ENCODE results near the gene PIBF1. TPM values are rescaled to one million over a fixed set of nuclear protein-coding genes. Genes with fewer than 3 reads are reported as not detected.

Gene PIBF1
- total RNA-seq, 2 experiments from 2014 or later = 30.0 to 32.0 TPM

- Mint-ChIP-seq H3K9me3 (peaks cover 2% of the 10 kb centered on the region), H3K4me1 (no peaks in the 10 kb centered on the region), H3K36me3 (ENCODE audit: low read depth) (peaks cover 21% of the 10 kb centered on the region), H3K27ac (no peak overlapping the region), H3K4me3 (no peak overlapping the region), H3K27me3 (no peaks in the 10 kb centered on the region)
- CTCF ChIA-PET = no interaction called here
- POLR2A ChIA-PET = interaction anchor here (0.7 kb wide), 1 partner anchor 101 kb away, joined by 5 read pairs; no protein-coding TSS in a partner anchor
- no peak for DNase-seq
Observed at GRCh38 chr13:72960114-72960513, 178.2 kb downstream of the PIBF1 start.

DNA sequence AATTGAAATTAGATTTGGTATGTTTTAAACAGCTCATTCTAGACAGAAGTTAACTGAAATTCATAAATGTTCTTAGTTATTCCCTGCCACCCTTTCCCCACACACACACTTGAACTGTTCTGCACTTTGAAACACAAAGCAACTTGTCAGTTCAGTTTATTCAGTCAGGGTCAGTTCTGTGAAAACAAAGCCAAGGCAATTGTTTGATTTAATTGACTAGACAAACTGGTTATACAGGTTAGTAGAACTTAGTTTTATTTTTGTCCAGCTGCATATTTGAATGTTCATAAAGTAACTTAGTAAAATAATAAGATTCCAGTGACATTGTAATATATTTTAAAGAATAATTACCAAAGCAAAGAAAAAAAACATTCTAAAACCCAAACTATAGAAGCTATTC is 178.6 kb downstream of the PIBF1 start:
- Mint-ChIP-seq H3K36me3 (ENCODE audit: low read depth) (peaks cover 23% of the 10 kb centered on the region), H3K4me3 (no peak overlapping the region), H3K27me3 (no peaks in the 10 kb centered on the region), H3K27ac (no peak overlapping the region), H3K4me1 (no peaks in the 10 kb centered on the region), H3K9me3 (peaks cover 2% of the 10 kb centered on the region)
- CTCF ChIA-PET = no interaction called here
- DNase-seq = no peak
- POLR2A ChIA-PET = interaction anchor here (0.7 kb wide), 1 partner anchor 100 kb away, joined by 5 read pairs; no protein-coding TSS in a partner anchor

DNA sequence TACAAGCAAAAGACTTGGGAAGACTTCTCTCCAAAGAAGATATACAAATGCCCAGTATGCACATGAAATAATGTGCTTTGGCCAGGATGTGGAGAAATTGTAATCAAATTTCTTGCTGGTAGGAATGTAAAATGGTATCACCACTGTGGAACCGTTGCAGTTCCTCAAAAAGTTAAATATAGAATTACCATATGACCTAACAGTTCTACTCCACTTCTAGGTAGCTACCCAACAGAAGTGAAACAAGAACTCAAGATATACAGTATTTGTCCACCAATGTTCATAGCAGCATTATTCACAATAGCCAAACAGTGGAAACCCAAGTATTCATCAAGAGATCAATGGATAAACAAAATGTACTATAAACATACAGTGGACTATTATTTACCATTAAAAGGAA is 181.8 kb downstream of the PIBF1 start:
- Mint-ChIP-seq H3K27me3 (no peaks in the 10 kb centered on the region), H3K9me3 (no peaks in the 10 kb centered on the region), H3K36me3 (ENCODE audit: low read depth) (peaks cover 9% of the 10 kb centered on the region), H3K4me3 (no peak overlapping the region), H3K27ac (no peak overlapping the region), H3K4me1 (no peaks in the 10 kb centered on the region)
- no peak for DNase-seq
- ChIA-PET POLR2A (no interaction called here), CTCF (no interaction called here)

GRCh38 chr13:72970301-72970880 is 188.5 kb downstream of the PIBF1 start:
- CTCF ChIA-PET = interaction anchor here (1.2 kb wide), 1 partner anchor 18 kb away, joined by 3 read pairs; no protein-coding TSS in a partner anchor
- H3K36me3 Mint-ChIP-seq (ENCODE audit: low read depth) = peaks cover 7% of the 10 kb centered on the region
- no peak overlapping the region for H3K27ac Mint-ChIP-seq
- no peaks in the 10 kb centered on the region for H3K9me3 Mint-ChIP-seq
- no peaks in the 10 kb centered on the region for H3K27me3 Mint-ChIP-seq
- H3K4me1 Mint-ChIP-seq = no peaks in the 10 kb centered on the region
- POLR2A ChIA-PET = no interaction called here
- no peak overlapping the region for H3K4me3 Mint-ChIP-seq
- no peak for DNase-seq

- DNase-seq = no peak
- ChIA-PET CTCF (interaction anchor here (1.2 kb wide), 1 partner anchor 19 kb away, joined by 3 read pairs; no protein-coding TSS in a partner anchor), POLR2A (no interaction called here)
- no peaks in the 10 kb centered on the region for H3K4me1 Mint-ChIP-seq
- no peak overlapping the region for H3K4me3 Mint-ChIP-seq
- peaks cover 11% of the 10 kb centered on the region for H3K36me3 Mint-ChIP-seq (ENCODE audit: low read depth)
- no peaks in the 10 kb centered on the region for H3K9me3 Mint-ChIP-seq
- H3K27ac Mint-ChIP-seq = no peak overlapping the region
- no peaks in the 10 kb centered on the region for H3K27me3 Mint-ChIP-seq
Observed at GRCh38 chr13:72970956-72971355, 189.0 kb downstream of the PIBF1 start.

GRCh38 chr13:72973234-72973633 is 191.3 kb downstream of the PIBF1 start:
- H3K4me1 Mint-ChIP-seq = no peaks in the 10 kb centered on the region
- H3K27ac Mint-ChIP-seq = no peak overlapping the region
- ChIA-PET POLR2A (no interaction called here), CTCF (no interaction called here)
- DNase-seq = no peak
- H3K9me3 Mint-ChIP-seq = no peaks in the 10 kb centered on the region
- H3K27me3 Mint-ChIP-seq = no peaks in the 10 kb centered on the region
- no peak overlapping the region for H3K4me3 Mint-ChIP-seq
- peaks cover 12% of the 10 kb centered on the region for H3K36me3 Mint-ChIP-seq (ENCODE audit: low read depth)

- no peak for DNase-seq
- Mint-ChIP-seq H3K36me3 (ENCODE audit: low read depth) (peaks cover 4% of the 10 kb centered on the region), H3K27me3 (no peaks in the 10 kb centered on the region), H3K4me1 (no peaks in the 10 kb centered on the region), H3K4me3 (no peak overlapping the region), H3K9me3 (no peaks in the 10 kb centered on the region), H3K27ac (no peak overlapping the region)
- ChIA-PET CTCF (interaction anchor here (1.0 kb wide), 1 partner anchor 27 kb away, joined by 3 read pairs; no protein-coding TSS in a partner anchor), POLR2A (no interaction called here)
Observed at GRCh38 chr13:72983085-72983768, 201.3 kb downstream of the PIBF1 start.

- Mint-ChIP-seq H3K9me3 (no peaks in the 10 kb centered on the region), H3K4me1 (no peaks in the 10 kb centered on the region), H3K4me3 (no peak overlapping the region), H3K27ac (no peak overlapping the region), H3K36me3 (ENCODE audit: low read depth) (peaks cover 4% of the 10 kb centered on the region), H3K27me3 (no peaks in the 10 kb centered on the region)
- CTCF ChIA-PET = no interaction called here
- POLR2A ChIA-PET = no interaction called here
- no peak for DNase-seq
Observed at GRCh38 chr13:72985610-72986009, 203.7 kb downstream of the PIBF1 start.

GRCh38 chr13:72986197-72986596 is 204.3 kb downstream of the PIBF1 start:
- DNase-seq = no peak
- ChIA-PET POLR2A (no interaction called here), CTCF (no interaction called here)
- Mint-ChIP-seq H3K9me3 (no peaks in the 10 kb centered on the region), H3K4me3 (no peak overlapping the region), H3K36me3 (ENCODE audit: low read depth) (peaks cover 4% of the 10 kb centered on the region), H3K27ac (no peak overlapping the region), H3K4me1 (no peaks in the 10 kb centered on the region), H3K27me3 (no peaks in the 10 kb centered on the region)

DNA sequence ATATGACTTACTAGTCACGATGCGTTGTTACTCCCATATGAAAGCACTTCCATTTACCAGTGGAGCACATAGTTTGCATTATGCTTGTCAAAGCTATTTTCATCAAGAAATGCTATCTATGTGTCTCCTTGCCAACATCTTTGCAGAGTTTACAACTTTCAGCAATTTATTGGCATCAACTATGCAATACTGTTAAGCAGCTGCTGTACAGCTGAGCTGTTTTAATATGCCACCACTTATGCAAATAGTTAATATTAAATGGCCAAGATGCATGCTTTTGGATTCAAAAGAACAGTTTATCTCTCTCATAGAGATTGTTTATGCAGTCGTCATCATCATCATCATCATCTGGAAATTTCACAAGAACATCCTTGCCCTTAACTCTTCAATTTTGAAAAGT is 209.0 kb downstream of the PIBF1 start:
- POLR2A ChIA-PET = no interaction called here

DNA sequence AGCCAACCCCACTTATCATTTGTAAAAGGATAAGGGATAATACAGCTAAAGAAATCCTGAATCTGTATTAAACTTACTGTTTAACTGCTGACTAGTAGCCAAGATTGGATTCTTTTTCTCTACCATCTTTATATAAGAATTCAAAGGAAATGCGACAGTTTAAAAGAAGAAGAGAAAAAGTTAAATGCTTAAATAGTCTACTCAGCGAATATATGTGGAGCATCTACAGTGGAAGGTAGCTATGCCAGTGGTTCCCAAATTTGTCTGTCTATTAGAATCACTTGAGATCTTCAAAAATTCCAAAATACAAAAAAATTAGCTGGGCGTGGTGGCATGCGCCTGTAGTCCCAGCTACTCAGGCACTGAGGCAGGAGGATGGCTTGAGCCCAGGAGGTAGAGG is 216.1 kb downstream of the PIBF1 start:
- H3K36me3 Mint-ChIP-seq (ENCODE audit: low read depth) = peaks cover 2% of the 10 kb centered on the region
- H3K9me3 Mint-ChIP-seq = no peaks in the 10 kb centered on the region
- H3K4me1 Mint-ChIP-seq = peaks cover 4% of the 10 kb centered on the region
- no peak overlapping the region for H3K27ac Mint-ChIP-seq
- ChIA-PET POLR2A (no interaction called here), CTCF (no interaction called here)
- no peaks in the 10 kb centered on the region for H3K27me3 Mint-ChIP-seq
- DNase-seq = no peak
- no peak overlapping the region for H3K4me3 Mint-ChIP-seq

More for the DNA sequence above, 209.0 kb downstream of the PIBF1 start:
- no peak for DNase-seq
- H3K9me3 Mint-ChIP-seq = no peaks in the 10 kb centered on the region
- CTCF ChIA-PET = no interaction called here
- no peak overlapping the region for H3K27ac Mint-ChIP-seq
- peaks cover 4% of the 10 kb centered on the region for H3K36me3 Mint-ChIP-seq (ENCODE audit: low read depth)
- no peaks in the 10 kb centered on the region for H3K4me1 Mint-ChIP-seq
- H3K27me3 Mint-ChIP-seq = no peaks in the 10 kb centered on the region
- H3K4me3 Mint-ChIP-seq = no peak overlapping the region

- no peak for DNase-seq
- ChIA-PET POLR2A (no interaction called here), CTCF (no interaction called here)
- no peaks in the 10 kb centered on the region for H3K9me3 Mint-ChIP-seq
- H3K27me3 Mint-ChIP-seq = no peaks in the 10 kb centered on the region
- no peak overlapping the region for H3K4me3 Mint-ChIP-seq
- peaks cover 4% of the 10 kb centered on the region for H3K4me1 Mint-ChIP-seq
- peaks cover 9% of the 10 kb centered on the region for H3K36me3 Mint-ChIP-seq (ENCODE audit: low read depth)
- no peak overlapping the region for H3K27ac Mint-ChIP-seq
Observed at GRCh38 chr13:73000027-73000674, 218.2 kb downstream of the PIBF1 start.

DNA sequence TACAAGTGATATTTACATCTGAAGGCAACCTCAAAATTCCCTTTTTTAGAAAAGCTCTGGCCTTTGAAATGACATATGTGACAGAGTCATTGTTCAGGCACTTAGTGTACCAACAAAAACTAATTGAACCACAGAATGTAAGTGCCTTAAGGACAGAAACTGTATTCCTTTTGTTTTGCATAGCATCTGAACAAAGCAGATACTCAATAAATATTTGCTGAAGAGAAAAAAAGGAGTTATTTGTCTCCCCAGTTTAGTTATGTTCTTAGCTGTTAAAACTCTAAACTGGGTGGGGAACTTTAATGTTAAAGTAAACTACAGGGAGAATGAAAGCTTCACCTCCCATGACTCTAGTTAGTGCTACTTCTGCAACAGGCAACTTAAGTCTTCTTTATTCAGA is 220.0 kb downstream of the PIBF1 start:
- Mint-ChIP-seq H3K4me1 (peaks cover 4% of the 10 kb centered on the region), H3K36me3 (ENCODE audit: low read depth) (peaks cover 9% of the 10 kb centered on the region), H3K27me3 (no peaks in the 10 kb centered on the region), H3K27ac (no peak overlapping the region), H3K9me3 (no peaks in the 10 kb centered on the region), H3K4me3 (no peak overlapping the region)
- CTCF ChIA-PET = interaction anchor here (0.9 to 1.3 kb wide), 2 partner anchors 26 to 27 kb away, joined by 3 read pairs; no protein-coding TSS in a partner anchor
- POLR2A ChIA-PET = no interaction called here
- DNase-seq = no peak
